HG03460 (cell line): Measurements from ENCODE around the gene C3orf70.

Experiments used
- ATAC-seq: cut with Tn5 transposase; IDR thresholded peaks from one replicate; pipeline ENCODE4 v1.9.1; 2021; ENCODE audit not compliant: unreplicated experiment

C3orf70 gene, protein sequence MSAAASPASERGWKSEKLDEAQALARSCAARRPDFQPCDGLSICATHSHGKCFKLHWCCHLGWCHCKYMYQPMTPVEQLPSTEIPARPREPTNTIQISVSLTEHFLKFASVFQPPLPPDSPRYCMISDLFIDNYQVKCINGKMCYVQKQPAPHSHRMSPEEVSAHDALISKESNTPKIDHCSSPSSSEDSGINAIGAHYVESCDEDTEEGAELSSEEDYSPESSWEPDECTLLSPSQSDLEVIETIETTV

DNA sequence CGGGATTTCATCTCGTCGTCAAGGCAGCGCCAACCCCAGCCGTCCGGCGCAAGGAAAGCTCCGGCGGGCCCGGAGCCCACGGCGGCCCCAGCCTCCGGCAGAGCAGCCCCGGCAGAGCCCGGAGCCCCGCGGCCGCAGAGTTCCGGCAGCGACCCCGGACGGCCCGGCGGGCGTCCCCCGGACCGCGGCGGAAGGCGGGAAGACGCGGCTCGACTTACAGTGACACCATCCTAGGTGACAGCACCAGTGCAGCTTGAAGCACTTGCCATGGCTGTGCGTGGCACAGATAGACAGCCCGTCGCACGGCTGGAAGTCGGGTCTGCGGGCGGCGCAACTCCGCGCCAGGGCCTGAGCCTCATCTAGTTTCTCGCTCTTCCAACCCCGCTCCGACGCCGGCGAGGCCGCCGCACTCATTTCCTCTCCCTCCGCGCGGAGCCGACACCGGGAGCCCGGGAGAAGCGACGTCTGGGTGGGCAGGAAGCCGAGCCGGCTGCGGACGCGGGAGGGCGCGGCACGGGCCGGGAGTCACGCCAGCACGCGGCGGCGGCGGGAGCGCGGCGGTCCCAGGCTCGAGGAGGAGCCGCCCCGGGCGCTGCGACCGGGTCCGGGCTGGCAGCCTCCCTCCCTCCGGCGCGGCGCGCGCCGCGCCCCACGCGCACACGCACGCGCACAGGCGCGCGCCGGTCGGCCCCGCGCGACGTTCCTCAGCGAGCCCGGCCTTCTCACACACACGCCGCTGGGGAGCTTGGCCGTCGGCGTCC lies at the start of gene C3orf70:
Gene C3orf70, minus strand, starts transcription at position 651 of the 761 bp plus-strand sequence. Its CDS starts 237 bp downstream, at position 414.
- ATAC-seq, result no peak

- no peak for ATAC-seq
Measured at GRCh38 chr3:185200639-185201038, 47.8 kb upstream of the C3orf70 start.

DNA sequence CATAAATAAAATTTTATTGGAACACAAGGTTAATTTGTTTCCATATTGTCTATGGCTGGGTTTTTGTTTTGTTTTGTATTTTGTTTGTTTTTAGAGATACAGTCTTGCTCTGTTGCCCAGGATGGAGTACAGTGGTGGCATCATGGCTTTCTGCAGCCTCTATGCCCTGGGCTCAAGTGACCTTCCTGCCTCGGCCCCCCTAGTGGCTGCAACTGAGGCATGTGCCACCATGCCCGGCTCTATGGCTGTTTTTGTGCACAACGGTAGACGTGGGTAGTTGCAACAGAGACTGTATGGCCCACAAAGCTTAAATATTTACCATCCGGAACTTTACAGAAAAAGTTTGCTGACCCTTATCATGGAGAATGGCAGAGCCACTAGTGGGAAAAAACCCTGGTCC lies 46.8 kb upstream of the C3orf70 start:
- no peak for ATAC-seq

DNA sequence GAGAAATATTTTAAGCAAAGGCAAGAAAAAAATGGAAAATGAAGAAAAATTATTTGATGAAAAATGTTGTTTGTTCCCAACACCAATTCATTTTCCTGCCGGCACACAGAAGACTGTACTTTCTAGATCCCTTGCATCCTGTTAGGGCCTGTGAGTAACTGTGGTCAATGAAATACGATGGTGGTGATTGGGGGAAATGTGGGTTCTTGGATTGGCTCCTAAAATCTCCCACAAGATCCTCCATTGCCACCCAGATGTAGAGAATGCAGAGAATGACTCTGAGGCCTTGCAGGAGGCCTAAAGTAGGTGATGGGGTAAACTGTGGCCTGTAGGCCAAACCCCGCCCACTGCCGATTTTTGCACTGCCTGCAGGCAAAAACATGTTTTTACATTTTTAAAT lies 46.3 kb upstream of the C3orf70 start:
- no peak for ATAC-seq

DNA sequence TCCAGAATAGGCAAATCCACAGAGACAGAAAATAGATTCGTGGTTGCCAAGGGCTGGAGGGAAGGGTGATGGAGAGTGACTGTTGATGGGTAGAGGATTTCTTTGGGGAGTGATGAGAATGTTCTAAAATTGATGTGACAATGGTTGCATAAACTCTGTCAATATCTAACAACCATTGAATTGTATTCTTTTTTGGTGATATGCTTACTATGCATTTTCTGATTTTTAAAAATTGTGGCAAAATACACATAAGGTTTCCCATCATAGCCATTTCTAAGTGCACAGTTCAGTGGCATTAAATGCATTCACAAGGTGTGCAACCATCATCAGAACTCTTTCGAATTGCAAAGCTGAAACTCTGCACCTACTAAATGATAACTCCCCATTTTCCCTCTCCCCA lies 44.2 kb upstream of the C3orf70 start:
- ATAC-seq, result no peak

GRCh38 chr3:185195652-185196051 lies 42.8 kb upstream of the C3orf70 start:
- no peak for ATAC-seq

DNA sequence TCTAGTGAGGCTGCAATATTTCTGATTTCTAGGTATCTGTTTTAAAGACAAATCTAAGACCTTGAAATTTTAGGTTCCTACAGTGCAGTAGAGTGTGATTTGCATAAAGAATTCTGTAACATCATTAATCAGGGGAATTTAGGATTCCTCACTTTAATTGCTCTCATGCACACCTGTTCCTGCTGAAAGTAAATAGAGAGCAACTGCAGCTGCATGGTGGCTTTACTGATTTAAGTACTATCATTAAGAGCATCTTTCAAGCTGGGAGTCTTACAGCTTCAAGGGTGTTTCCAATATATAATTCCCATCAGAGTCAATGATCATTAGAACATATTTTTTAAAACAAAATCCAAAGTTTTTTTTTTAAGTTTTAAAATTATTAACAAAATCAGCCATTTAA lies 36.0 kb upstream of the C3orf70 start:
- no peak for ATAC-seq

GRCh38 chr3:185187391-185187790 lies 34.5 kb upstream of the C3orf70 start:
- ATAC-seq, result no peak

- no peak for ATAC-seq
Measured at GRCh38 chr3:185176750-185177359, 24.0 kb upstream of the C3orf70 start.

DNA sequence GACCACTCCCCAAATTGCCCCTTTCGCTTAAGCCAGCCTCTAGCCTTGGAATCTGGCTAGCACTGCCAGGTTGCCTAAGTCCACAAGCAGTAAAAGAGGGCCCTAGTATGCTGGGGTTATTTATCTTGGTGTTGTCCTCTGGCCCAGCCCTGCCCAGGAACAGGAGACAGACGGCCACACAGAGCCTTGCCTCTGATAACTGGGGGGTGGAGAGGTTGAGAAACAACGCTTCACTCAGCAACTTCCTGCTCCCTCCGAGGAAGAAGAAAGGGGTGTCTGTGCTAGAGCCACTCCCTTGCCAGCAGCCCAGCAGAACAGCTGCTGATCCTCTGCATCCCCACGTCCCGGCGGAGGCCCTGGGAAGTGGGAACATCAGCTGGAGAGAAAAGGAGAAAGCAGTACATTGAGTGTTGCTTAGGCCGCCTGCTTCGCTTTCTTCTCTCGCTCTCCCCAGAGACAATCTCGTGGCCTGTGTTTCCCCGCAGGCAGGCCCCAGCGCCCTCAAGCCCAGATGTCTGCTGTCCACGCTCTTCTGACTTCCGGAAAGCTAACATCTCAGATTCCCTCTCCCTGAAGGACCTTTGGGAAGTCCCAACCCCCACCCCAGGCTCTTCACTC lies 22.6 kb upstream of the C3orf70 start:
- peak; percentile 75 for ATAC-seq

DNA sequence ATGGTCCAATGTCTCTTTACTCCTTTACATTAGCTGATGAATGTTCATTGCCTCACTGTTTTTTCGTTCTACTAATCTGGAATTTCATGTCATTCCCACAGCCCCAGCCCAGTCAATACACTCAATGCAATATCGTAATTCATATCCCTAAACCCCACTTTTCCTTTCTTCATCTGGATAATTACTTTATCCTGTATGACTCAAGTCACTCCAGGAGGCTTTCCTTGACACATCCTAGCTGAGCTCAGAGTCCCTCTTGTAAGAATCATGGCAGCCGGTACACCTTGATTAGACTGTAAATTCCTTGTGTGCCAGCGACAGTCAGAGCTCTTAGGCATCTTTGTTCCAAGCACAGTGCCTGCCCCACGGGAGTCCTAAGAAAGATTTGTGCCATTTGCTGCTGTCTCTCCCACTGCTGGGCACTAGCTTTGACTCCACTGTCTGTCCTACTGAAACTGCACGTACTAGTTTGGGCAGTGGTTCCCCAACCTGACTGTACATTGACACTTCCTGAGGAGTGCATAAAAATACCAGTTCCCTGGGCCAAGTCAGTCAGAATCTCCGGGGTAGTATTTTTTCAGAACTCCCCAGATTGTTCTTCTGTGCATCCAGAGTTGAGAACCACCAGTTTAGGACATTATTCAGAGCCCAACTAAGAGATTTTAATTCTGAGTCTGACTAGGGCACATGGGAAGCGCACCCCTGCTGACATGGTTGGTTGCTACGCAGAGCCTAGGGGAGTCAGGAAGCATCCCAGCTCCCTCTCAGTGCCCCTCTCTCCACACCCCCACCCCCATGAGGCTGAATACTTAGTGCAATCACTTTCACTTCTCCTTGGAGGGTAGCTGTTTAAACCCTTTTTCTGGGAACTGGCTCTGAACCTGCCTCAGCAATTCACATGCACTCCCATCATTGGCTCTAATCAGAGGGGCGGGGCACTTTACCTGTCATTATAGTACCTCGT lies 19.5 kb upstream of the C3orf70 start:
- ATAC-seq, result no peak

- no peak for ATAC-seq
Measured at GRCh38 chr3:185164428-185165217, 11.8 kb upstream of the C3orf70 start.

DNA sequence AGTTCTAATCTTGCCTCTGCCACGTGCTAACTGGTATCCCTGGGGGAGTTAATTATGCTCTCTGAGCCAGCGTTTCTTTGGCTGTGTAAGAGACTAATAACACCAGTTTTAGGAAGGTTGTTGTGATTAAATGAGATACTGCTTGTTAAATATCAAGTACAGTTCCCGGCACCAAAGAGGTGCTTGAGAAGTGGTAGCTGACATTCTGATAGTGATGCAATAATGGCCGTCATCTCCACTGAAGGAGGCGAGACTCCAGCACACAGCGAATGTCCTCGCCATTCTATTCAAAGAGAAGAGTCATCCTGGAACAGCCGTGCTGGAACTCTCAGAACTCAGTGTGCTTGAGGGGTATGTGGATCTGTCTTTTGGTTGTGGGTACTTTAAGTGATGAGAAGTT lies 9.8 kb upstream of the C3orf70 start:
- no peak for ATAC-seq

DNA sequence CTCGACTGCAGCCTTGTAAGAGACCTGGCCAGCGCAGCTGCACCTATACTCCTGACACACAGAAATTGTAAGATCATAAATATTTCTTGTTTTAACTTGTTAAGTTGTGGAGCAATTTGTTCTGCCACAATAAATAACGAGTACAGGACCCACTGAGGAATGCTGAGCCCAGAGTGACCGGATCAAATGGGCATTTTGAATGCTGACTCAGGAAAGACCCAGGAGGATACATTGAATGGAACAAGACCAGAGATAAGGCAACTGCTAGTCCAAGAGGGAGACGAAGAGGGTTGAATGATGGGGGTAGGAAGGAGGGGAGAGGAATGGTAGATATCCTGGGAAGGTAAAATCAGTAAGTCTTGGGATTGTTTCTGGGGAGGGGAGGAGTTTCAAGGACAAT lies 8.9 kb upstream of the C3orf70 start:
- ATAC-seq, result no peak

DNA sequence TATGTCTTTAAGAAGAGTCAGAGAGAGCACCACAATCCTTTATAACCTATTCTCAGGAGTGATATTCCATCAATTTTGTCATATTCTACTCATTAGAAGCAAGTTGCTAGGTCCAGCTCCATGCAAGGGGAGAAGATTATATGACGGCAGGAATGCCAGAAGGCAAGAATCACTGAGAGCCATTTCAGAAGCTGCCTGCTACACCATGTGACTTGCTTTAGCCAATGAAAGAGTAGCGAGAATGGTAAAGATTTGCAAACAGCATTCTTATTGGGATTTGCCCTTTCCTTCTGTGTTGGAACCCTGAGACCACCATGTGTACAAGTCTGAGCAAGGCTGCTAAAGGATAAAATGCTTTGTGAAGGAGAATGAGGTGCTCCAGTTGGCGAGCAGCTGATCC lies 4.5 kb upstream of the C3orf70 start:
- no peak for ATAC-seq

- no peak for ATAC-seq
Measured at GRCh38 chr3:185155678-185156077, 2.8 kb upstream of the C3orf70 start.

- ATAC-seq, result no peak
Measured at GRCh38 chr3:185153861-185154629, 1.2 kb upstream of the C3orf70 start.

- ATAC-seq, result no peak
Measured at GRCh38 chr3:185153171-185153771, 411 bp upstream of the C3orf70 start.

GRCh38 chr3:185151964-185152409 lies 873 bp downstream of the C3orf70 start:
- ATAC-seq, result no peak
